Measurements from ENCODE around the gene TMEM229B.

The TMEM229B gene

GRCh38 chr14:67438969-67439368 is 49.6 kb downstream of the TMEM229B start:
- H3K4me3 ChIP-seq (ENCODE audit: low read depth, low read length), result no peak overlapping the region
- no peak for TF ChIP-seq CTCF (IDR thresholded peaks at IDR 0.05; ENCODE audit: low read depth, low read length)
- in situ Hi-C loops (cut with HindIII; ENCODE audit: low sequenced_read_pairs), result no loop called here
- no peak for DNase-seq (ENCODE audit: low read depth, low spot score)

- H3K4me3 ChIP-seq (ENCODE audit: low read depth, low read length), result no peak overlapping the region
- TF ChIP-seq CTCF (IDR thresholded peaks at IDR 0.05; ENCODE audit: low read depth, low read length), result no peak
- DNase-seq (ENCODE audit: low read depth, low spot score), result no peak
- in situ Hi-C loops (cut with HindIII; ENCODE audit: low sequenced_read_pairs), result no loop called here
Observed at GRCh38 chr14:67436006-67436866, 52.3 kb downstream of the TMEM229B start.

DNA sequence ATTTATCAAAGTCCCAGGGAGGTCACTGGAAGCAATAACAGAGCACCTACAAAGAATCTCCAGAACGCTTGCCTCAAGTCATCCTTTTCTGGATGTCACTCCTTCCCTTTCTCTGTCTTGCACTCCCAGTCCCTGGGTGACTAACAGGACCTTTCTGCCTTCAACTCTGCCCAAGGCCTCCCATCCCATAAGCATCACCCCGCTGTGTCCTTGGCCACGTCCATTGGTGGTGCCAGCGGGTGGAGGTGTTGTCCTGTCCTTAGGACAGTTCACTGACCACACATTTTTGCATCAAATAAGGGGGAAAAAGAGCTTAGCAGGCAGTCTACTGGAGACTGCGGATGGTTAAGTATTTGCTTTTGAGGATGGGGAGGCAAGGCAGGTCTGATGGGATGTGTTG is 52.9 kb downstream of the TMEM229B start:
- in situ Hi-C loops (cut with HindIII; ENCODE audit: low sequenced_read_pairs), result no loop called here
- H3K4me3 ChIP-seq (ENCODE audit: low read depth, low read length), result no peak overlapping the region
- no peak for TF ChIP-seq CTCF (IDR thresholded peaks at IDR 0.05; ENCODE audit: low read depth, low read length)
- no peak for DNase-seq (ENCODE audit: low read depth, low spot score)

- TF ChIP-seq CTCF (IDR thresholded peaks at IDR 0.05; ENCODE audit: low read depth, low read length), result no peak
- in situ Hi-C loops (cut with HindIII; ENCODE audit: low sequenced_read_pairs), result no loop called here
- H3K4me3 ChIP-seq (ENCODE audit: low read depth, low read length), result no peak overlapping the region
- no peak for DNase-seq (ENCODE audit: low read depth, low spot score)
Observed at GRCh38 chr14:67432050-67432564, 56.4 kb downstream of the TMEM229B start.

DNA sequence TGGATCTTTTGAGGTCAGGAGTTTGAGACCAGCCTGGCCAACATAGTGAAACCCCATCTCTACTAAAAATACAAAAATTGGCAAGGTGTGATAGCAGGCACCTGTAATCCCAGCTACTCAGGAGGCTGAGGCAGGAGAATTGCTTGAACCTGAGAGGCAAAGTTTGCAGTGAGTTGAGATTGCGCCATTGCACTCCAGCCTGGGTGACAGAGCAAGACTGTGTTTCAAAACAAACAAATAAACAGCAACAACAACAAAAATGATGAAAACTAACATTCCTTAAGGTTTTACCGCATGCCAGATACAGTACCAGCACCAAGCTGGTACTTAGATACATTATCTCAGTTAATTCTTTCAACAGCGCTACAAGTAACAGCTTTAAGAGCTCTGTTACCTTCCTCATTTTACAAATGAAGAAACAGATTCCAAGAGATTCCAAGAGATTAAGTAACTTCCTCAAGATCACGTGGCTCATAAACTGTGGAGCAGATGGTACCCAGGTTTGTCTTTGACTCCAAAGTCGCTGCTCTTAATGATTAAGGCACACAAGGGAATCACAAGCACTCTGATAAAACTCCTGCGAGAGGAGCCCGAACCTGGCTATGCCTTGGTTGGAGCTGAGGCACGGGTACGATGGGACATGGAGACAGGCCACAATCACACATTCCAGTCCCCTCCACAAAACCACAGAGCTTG is 58.9 kb downstream of the TMEM229B start:
- in situ Hi-C loops (cut with HindIII; ENCODE audit: low sequenced_read_pairs), result no loop called here
- no peak for TF ChIP-seq CTCF (IDR thresholded peaks at IDR 0.05; ENCODE audit: low read depth, low read length)
- DNase-seq (ENCODE audit: low read depth, low spot score), result no peak
- no peak overlapping the region for H3K4me3 ChIP-seq (ENCODE audit: low read depth, low read length)

GRCh38 chr14:67428501-67429031 is 60.0 kb downstream of the TMEM229B start:
- peak; percentile 53 for DNase-seq (ENCODE audit: low read depth, low spot score)
- no peak overlapping the region for H3K4me3 ChIP-seq (ENCODE audit: low read depth, low read length)
- in situ Hi-C loops (cut with HindIII; ENCODE audit: low sequenced_read_pairs), result no loop called here
- TF ChIP-seq CTCF (IDR thresholded peaks at IDR 0.05; ENCODE audit: low read depth, low read length), result no peak

Measured in astrocyte of the spinal cord (primary cell).